HepG2 (cell line): ENCODE results near the gene SLC2A11. TPM values are rescaled to one million over a fixed set of nuclear protein-coding genes. Genes with fewer than 3 reads are reported as not detected.

Source experiments
- CEBPG ChIP-seq: IDR thresholded peaks from 2 replicates; pipeline ENCODE4 v1.6.1; 2016
- HMG20B ChIP-seq: conservative IDR thresholded peaks from 2 replicates; pipeline ENCODE4 v1.6.1; 2016; ENCODE audit warnings: missing genetic modification reagents, missing compliant biosample characterization
- JUNB ChIP-seq: sonication (generic); formaldehyde crosslinking; IDR thresholded peaks from 2 replicates; pipeline ENCODE4 v1.8.0; 2022; ENCODE audit warnings: missing genetic modification reagents, mild to moderate bottlenecking, borderline replicate concordance
- MYNN ChIP-seq: sonication (generic); formaldehyde crosslinking; IDR thresholded peaks from 2 replicates; pipeline ENCODE4 v1.4.0; 2020; ENCODE audit warnings: mild to moderate bottlenecking, low read depth, missing genetic modification reagents
- PPARG ChIP-seq: conservative IDR thresholded peaks from 2 replicates; pipeline ENCODE4 v1.6.1; 2016; ENCODE audit warnings: missing biosample characterization, missing genetic modification reagents
- RAD51 ChIP-seq: fragments of 450-650 bp; IDR thresholded peaks from 2 replicates; pipeline ENCODE4 v1.6.1; 2016; ENCODE audit warnings: borderline replicate concordance
- SMAD9 ChIP-seq: sonication (generic); formaldehyde crosslinking; IDR thresholded peaks from 2 replicates; pipeline ENCODE4 v1.5.1; 2020; ENCODE audit warnings: mild to moderate bottlenecking, missing genetic modification reagents
- SNRNP70 ChIP-seq: fragments of 200-400 bp; formaldehyde crosslinking; IDR thresholded peaks from 2 replicates; pipeline ENCODE4 v1.6.1; 2017; ENCODE audit warnings: mild to moderate bottlenecking, low read depth, low read length, moderate library complexity
- SRSF1 ChIP-seq: fragments of 200-400 bp; formaldehyde crosslinking; optimal IDR thresholded peaks from 2 replicates; pipeline ENCODE3; 2017; ENCODE audit warnings: mild to moderate bottlenecking, low read depth, low read length, moderate library complexity
- YY1 ChIP-seq: IDR thresholded peaks from 2 replicates; pipeline ENCODE4 v1.6.1; 2011; ENCODE audit warnings: low read length, low read depth, moderate library complexity, mild to moderate bottlenecking; ENCODE audit not compliant: insufficient read depth, insufficient replicate concordance
- ZKSCAN5 ChIP-seq: sonication (generic); formaldehyde crosslinking; IDR thresholded peaks from 2 replicates; pipeline ENCODE4 v1.5.1; 2020; ENCODE audit warnings: mild to moderate bottlenecking, missing genetic modification reagents
- ZNF121 ChIP-seq: sonication (generic); formaldehyde crosslinking; IDR thresholded peaks from 2 replicates; pipeline ENCODE4 v1.5.0; 2020; ENCODE audit warnings: mild to moderate bottlenecking, missing genetic modification reagents
- ZNF136 ChIP-seq: sonication (generic); formaldehyde crosslinking; IDR thresholded peaks from 2 replicates; pipeline ENCODE4 v1.8.1; 2022; ENCODE audit warnings: low read depth, mild to moderate bottlenecking, moderate library complexity, missing genetic modification reagents
- ZNF264 ChIP-seq: sonication (generic); formaldehyde crosslinking; IDR thresholded peaks from 2 replicates; pipeline ENCODE4 v1.4.0; 2020; ENCODE audit warnings: missing genetic modification reagents
- ZNF383 ChIP-seq: sonication (generic); formaldehyde crosslinking; IDR thresholded peaks from 2 replicates; pipeline ENCODE4 v1.4.0; 2020; ENCODE audit warnings: missing genetic modification reagents, mild to moderate bottlenecking, borderline replicate concordance
- ZNF569 ChIP-seq: sonication (generic); formaldehyde crosslinking; IDR thresholded peaks from 2 replicates; pipeline ENCODE4 v1.5.0; 2020; ENCODE audit warnings: mild to moderate bottlenecking, missing genetic modification reagents, moderate library complexity, borderline replicate concordance
- ZNF570 ChIP-seq: sonication (generic); formaldehyde crosslinking; IDR thresholded peaks from 2 replicates; pipeline ENCODE4 v1.4.0; 2020; ENCODE audit warnings: mild to moderate bottlenecking, missing genetic modification reagents, borderline replicate concordance
- ZNF607 ChIP-seq: sonication (generic); formaldehyde crosslinking; IDR thresholded peaks from 2 replicates; pipeline ENCODE4 v1.5.1; 2020; ENCODE audit warnings: missing genetic modification reagents, mild to moderate bottlenecking, borderline replicate concordance
- ZNF629 ChIP-seq: sonication (generic); formaldehyde crosslinking; conservative IDR thresholded peaks from 2 replicates; pipeline ENCODE4 v1.5.0; 2020; ENCODE audit warnings: missing genetic modification reagents
- ZNF761 ChIP-seq: sonication (generic); formaldehyde crosslinking; conservative IDR thresholded peaks from 2 replicates; pipeline ENCODE4 v1.4.0; 2020; ENCODE audit warnings: mild to moderate bottlenecking, missing genetic modification reagents
- ZSCAN20 ChIP-seq: sonication (generic); formaldehyde crosslinking; IDR thresholded peaks from 2 replicates; pipeline ENCODE4 v1.4.0; 2020; ENCODE audit warnings: missing genetic modification reagents, mild to moderate bottlenecking, borderline replicate concordance
- polyA plus RNA-seq, 8 experiments: library from polyadenylated mRNA; depleted of rRNA in 3 of 8; stranded (reverse) in 7 of 8; unstranded in 1 of 8; fragments of >200 nt; fragmentation: Illumina TruSeq in 4 of 8; extraction: Trizol in 4 of 8; gene quantifications; 2 replicates each; pipeline versions ENCODE4 v1.2.1 to v1.2.3, GENCODE V29; 2011 to 2016; ENCODE audit warnings: low read depth in 4 of 8, missing spikeins in 1 of 8, mixed read lengths in 1 of 8; ENCODE audit not compliant: insufficient read depth in 1 of 8
- total RNA-seq, 5 experiments: library from RNA; depleted of rRNA; stranded (reverse); fragments of >200 nt; fragmentation: Illumina TruSeq; extraction: Trizol; gene quantifications; 2 replicates each; pipeline ENCODE4 v1.2.3, GENCODE V29; 2016; ENCODE audit warnings: low read depth in 1 of 5
- TF ChIP-seq, protein P1 (sequence below): sonication (generic); formaldehyde crosslinking; IDR thresholded peaks from 2 replicates; pipeline ENCODE4 v1.5.1; 2020; ENCODE audit warnings: mild to moderate bottlenecking, missing genetic modification reagents
- TF ChIP-seq, protein P2 (sequence below): IDR thresholded peaks from 2 replicates; pipeline ENCODE4 v1.6.1; 2016
- TF ChIP-seq, protein P3 (sequence below): sonication (generic); formaldehyde crosslinking; conservative IDR thresholded peaks from 2 replicates; pipeline ENCODE4 v1.8.0; 2022; ENCODE audit warnings: low read depth, missing genetic modification reagents
- TF ChIP-seq, protein P4 (sequence below): IDR thresholded peaks from 2 replicates; pipeline ENCODE4 v1.6.1; 2016; ENCODE audit warnings: mild to moderate bottlenecking, missing biosample characterization, missing genetic modification reagents

The SLC2A11 gene
- total and polyA plus RNA-seq, 2 of the 13 experiments (the other 11 are each of a cell fraction or from before 2014, with no cell fraction given) = 15.2 to 15.4 TPM

DNA sequence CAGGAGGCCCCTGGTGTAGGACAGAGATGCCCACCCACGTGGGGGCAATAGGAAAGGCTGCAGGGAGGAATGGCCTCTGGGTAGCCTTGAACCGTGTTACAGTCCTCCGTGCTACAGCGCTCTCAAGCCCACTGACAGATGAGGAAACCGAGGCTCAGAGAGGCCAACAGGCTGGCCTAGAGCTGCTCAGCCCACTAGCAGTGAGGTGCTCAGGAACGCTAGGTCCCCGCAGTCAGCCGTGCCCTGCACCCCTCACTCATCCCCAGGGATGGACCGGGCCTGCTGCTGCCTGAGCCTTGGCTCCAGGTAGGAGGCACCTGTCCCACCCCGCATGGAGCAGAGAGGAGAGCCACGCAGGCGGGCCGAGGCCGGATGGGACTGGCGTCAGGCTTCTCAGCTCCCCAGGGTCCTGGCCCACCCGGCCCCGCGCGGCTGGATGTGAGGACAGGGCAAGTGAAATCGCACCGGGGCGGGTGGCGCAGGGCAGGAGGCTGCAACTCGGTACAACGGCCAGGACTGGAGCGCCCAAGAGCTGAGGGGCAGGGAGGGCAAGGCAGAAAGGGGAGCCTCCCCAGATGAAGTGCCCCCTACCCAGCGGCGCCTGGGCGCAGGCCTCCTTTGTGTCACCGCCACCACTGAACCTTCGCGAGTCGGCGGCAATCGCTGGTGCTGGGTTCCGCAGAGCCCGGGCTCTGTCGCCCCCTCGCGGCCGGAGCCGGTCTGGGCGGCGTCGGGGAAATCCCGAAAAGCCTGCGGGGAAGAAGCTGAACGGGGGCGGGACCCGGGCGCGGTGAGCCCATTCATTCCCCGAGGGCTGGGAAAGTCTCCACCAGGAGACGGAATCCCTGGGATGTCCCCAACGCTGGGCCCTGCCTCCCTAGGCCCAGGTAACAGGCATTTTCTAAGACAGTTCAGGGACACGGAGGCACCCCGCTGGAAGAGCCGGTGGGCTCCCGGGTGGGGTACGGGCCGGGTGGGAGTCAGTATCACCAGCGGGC, 8.4 kb upstream of the SLC2A11 start (continued):
- TF ChIP-seq, protein P1, sequence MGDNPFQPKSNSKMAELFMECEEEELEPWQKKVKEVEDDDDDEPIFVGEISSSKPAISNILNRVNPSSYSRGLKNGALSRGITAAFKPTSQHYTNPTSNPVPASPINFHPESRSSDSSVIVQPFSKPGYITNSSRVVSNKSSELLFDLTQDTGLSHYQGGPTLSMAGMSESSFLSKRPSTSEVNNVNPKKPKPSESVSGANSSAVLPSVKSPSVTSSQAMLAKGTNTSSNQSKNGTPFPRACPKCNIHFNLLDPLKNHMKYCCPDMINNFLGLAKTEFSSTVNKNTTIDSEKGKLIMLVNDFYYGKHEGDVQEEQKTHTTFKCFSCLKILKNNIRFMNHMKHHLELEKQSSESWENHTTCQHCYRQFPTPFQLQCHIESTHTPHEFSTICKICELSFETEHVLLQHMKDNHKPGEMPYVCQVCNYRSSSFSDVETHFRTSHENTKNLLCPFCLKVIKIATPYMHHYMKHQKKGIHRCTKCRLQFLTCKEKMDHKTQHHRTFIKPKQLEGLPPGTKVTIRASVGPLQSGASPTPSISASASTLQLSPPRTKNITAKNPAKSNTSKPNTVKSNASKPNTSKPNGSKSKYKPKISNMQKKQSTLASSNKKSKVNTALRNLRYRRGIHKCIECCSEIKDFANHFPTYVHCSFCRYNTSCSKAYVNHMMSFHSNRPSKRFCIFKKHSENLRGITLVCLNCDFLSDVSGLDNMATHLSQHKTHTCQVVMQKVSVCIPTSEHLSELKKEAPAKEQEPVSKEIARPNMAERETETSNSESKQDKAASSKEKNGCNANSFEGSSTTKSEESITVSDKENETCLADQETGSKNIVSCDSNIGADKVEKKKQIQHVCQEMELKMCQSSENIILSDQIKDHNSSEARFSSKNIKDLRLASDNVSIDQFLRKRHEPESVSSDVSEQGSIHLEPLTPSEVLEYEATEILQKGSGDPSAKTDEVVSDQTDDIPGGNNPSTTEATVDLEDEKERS (CRISPR knock-in tag) = no peak
- TF ChIP-seq JUNB (no peak), PPARG (CRISPR knock-in tag) (no peak), SRSF1 (no peak), YY1 (peak; percentile 61), ZNF121 (no peak), ZNF629 (peak; percentile 65), ZNF570 (CRISPR knock-in tag) (no peak), ZNF264 (no peak), ZSCAN20 (CRISPR knock-in tag) (no peak; the same call in 1 of the 2 replicates), ZKSCAN5 (no peak), CEBPG (CRISPR knock-in tag) (peak; percentile 33; the same call in 1 of the 2 replicates), MYNN (no peak), HMG20B (CRISPR knock-in tag) (no peak), ZNF761 (peak; percentile 32; the same call in 1 of the 2 replicates), ZNF569 (CRISPR knock-in tag) (no peak), SNRNP70 (no peak), RAD51 (no peak), ZNF383 (CRISPR knock-in tag) (no peak), ZNF607 (CRISPR knock-in tag) (peak; percentile 75; the same call in 1 of the 2 replicates), ZNF136 (CRISPR knock-in tag) (no peak), SMAD9 (CRISPR knock-in tag) (no peak)
- TF ChIP-seq, protein P2, sequence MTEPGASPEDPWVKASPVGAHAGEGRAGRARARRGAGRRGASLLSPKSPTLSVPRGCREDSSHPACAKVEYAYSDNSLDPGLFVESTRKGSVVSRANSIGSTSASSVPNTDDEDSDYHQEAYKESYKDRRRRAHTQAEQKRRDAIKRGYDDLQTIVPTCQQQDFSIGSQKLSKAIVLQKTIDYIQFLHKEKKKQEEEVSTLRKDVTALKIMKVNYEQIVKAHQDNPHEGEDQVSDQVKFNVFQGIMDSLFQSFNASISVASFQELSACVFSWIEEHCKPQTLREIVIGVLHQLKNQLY (CRISPR knock-in tag) = no peak
- TF ChIP-seq, protein P3, sequence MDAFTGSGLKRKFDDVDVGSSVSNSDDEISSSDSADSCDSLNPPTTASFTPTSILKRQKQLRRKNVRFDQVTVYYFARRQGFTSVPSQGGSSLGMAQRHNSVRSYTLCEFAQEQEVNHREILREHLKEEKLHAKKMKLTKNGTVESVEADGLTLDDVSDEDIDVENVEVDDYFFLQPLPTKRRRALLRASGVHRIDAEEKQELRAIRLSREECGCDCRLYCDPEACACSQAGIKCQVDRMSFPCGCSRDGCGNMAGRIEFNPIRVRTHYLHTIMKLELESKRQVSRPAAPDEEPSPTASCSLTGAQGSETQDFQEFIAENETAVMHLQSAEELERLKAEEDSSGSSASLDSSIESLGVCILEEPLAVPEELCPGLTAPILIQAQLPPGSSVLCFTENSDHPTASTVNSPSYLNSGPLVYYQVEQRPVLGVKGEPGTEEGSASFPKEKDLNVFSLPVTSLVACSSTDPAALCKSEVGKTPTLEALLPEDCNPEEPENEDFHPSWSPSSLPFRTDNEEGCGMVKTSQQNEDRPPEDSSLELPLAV = no peak
- TF ChIP-seq, protein P4, sequence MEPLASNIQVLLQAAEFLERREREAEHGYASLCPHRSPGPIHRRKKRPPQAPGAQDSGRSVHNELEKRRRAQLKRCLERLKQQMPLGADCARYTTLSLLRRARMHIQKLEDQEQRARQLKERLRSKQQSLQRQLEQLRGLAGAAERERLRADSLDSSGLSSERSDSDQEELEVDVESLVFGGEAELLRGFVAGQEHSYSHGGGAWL (CRISPR knock-in tag) = peak; percentile 68; the same call in 1 of the 2 replicates
